Gastrocnemius medialis (tissue), 4 donors: ENCODE measurements around the gene SMIM38. TPM values are rescaled to one million over a fixed set of nuclear protein-coding genes. Genes with fewer than 3 reads are reported as not detected.

ENCODE experiments used
- ATAC-seq, 2 donors: fragments of 150-250 bp; one replicate each; pipeline ENCODE4 v1.9.1; 2016
- DNase-seq, 2 donors: peaks; one replicate each; pipeline ENCODE4 v3.0.0-alpha.2; 2019
- H3K27ac ChIP-seq, 4 donors: fragments of 200-600 bp; sonication (generic); 1 replicate in 1 of 4; 2 replicates in 3 of 4; pipeline ENCODE4 v1.5.1; 2016 to 2018; ENCODE audit warnings: mild to moderate bottlenecking in 2 of 4, moderate library complexity in 1 of 4
- H3K27me3 ChIP-seq, 3 donors: fragments of 200-600 bp; sonication (generic) in 2 of 3; 1 replicate in 1 of 3; 2 replicates in 2 of 3; pipeline versions ENCODE4 v1.5.1 to v1.6.0; 2016 to 2019; ENCODE audit warnings: mild to moderate bottlenecking in 1 of 3, moderate library complexity in 1 of 3
- H3K36me3 ChIP-seq, 2 donors: fragments of 200-600 bp; sonication (generic) in 1 of 2; one replicate each; pipeline ENCODE4 v1.5.1; 2017 to 2018
- H3K4me1 ChIP-seq, 2 donors: fragments of 200-600 bp; sonication (generic) in 1 of 2; one replicate each; pipeline ENCODE4 v1.5.1; 2016 to 2017; ENCODE audit warnings: mild to moderate bottlenecking in 2 of 2
- H3K4me3 ChIP-seq, 4 donors: fragments of 200-600 bp; sonication (generic) in 3 of 4; 1 replicate in 1 of 4; 2 replicates in 3 of 4; pipeline ENCODE4 v1.5.1; 2016 to 2019; ENCODE audit warnings: mild to moderate bottlenecking in 2 of 4
- H3K9me3 ChIP-seq, 3 donors: fragments of 200-600 bp; sonication (generic) in 2 of 3; 1 replicate in 1 of 3; 2 replicates in 2 of 3; pipeline ENCODE4 v1.5.1; 2016 to 2019
- POLR2A ChIP-seq, 2 donors: fragments of 450-650 bp; IDR thresholded peaks; one replicate each; pipeline ENCODE4 v1.6.1; 2017; ENCODE audit warnings: antibody characterized with exemption in 2 of 2, mild to moderate bottlenecking in 2 of 2, moderate library complexity in 2 of 2
- in situ Hi-C, 4 donors: fragments of 200-750 bp; cut with MboI; loops; one replicate each; pipeline versions ENCODE4 v1.15.0 to v1.8.0; 2017; ENCODE audit warnings: low sequenced_read_pairs in 4 of 4
- intact Hi-C: fragments of 100-400 bp; cut with DNase I; formaldehyde crosslinking; loops from one replicate; pipeline ENCODE4 v1.15.1; 2023; ENCODE audit warnings: low total_unique reads
- total RNA-seq, 4 donors: library from RNA; depleted of rRNA; stranded (reverse); fragments of >200 nt; gene quantifications; one replicate each; pipeline versions ENCODE4 v1.1.0 to v1.2.3, GENCODE V29; 2016
- TF ChIP-seq, protein P1 (sequence below), 5 experiments: fragments of 450-650 bp in 3 of 5; fragments of 200-600 bp in 2 of 5; sonication (generic) in 2 of 5; IDR thresholded peaks in 4 of 5; conservative IDR thresholded peaks in 1 of 5; 1 replicate in 4 of 5; 2 replicates in 1 of 5; pipeline ENCODE4 v1.5.1; 2016 to 2019; ENCODE audit warnings: antibody characterized with exemption in 5 of 5, mild to moderate bottlenecking in 3 of 5, moderate library complexity in 3 of 5

The SMIM38 gene
- total RNA-seq, 4 donors from 2014 or later = 0.12 to 0.66 (median 0.40) TPM; not detected in 1

DNA sequence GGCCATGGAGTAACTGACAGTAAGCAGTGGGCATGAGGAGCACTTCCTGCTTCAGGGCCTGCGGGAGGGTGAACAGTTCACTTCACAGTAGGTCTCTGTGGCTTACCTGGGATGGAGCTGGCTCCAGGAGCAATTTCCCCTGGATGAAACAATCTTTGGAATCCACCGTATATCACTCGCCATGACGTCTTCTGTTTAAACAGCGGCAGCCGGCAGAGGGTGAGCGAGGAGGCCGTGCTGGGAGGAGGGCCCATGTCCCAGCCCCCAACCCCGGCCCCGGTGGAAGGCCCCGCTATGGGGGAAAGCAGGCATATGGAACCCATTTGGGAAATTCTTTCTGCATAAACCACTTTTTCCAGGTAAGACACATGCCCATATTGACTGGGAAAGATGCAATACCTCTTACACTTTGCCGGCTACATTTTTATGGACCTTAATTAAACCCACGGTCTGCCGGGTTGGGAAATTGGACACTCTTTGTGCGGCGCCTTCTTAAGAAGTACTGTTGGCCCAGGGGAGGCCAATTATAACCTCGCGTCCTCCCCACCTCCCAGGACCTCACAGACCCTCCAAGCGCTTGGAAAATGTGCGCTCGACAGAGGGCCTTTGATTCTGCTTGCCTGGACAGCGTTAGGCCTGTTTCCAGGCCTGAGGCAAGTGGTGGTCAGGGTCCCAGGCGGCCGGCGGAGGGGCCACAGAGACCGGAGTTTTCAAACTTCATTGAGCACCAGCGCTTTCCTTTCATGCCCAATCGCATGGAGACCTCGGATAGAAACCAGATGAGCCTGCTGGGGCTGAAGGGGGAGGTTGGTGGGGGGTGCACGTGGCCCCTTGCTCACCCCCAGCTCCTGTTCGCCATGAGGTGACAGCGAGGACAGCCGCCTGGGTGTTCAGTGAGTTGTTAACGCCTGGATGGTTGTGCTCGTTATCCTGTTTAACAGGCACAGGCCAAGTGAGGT lies 40.4 kb downstream of the SMIM38 start:
- no peaks in the 10 kb centered on the region for H3K9me3 ChIP-seq
- no peak overlapping the region for H3K4me3 ChIP-seq
- TF ChIP-seq, protein P1, sequence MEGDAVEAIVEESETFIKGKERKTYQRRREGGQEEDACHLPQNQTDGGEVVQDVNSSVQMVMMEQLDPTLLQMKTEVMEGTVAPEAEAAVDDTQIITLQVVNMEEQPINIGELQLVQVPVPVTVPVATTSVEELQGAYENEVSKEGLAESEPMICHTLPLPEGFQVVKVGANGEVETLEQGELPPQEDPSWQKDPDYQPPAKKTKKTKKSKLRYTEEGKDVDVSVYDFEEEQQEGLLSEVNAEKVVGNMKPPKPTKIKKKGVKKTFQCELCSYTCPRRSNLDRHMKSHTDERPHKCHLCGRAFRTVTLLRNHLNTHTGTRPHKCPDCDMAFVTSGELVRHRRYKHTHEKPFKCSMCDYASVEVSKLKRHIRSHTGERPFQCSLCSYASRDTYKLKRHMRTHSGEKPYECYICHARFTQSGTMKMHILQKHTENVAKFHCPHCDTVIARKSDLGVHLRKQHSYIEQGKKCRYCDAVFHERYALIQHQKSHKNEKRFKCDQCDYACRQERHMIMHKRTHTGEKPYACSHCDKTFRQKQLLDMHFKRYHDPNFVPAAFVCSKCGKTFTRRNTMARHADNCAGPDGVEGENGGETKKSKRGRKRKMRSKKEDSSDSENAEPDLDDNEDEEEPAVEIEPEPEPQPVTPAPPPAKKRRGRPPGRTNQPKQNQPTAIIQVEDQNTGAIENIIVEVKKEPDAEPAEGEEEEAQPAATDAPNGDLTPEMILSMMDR (IDR thresholded peaks at IDR 0.05 in 4 of 5, conservative IDR thresholded peaks at IDR 0.05 in 1 of 5) = no peak
- no peak overlapping the region for H3K27ac ChIP-seq
- in situ Hi-C loops (no loop called here), intact Hi-C loops (no loop called here)
- no peaks in the 10 kb centered on the region for H3K4me1 ChIP-seq
- DNase-seq (no peak), ATAC-seq (no peak)
- no peaks in the 10 kb centered on the region for H3K36me3 ChIP-seq
- peaks cover 0 to 8% (median 7%) of the 10 kb centered on the region in 3 donors for H3K27me3 ChIP-seq

DNA sequence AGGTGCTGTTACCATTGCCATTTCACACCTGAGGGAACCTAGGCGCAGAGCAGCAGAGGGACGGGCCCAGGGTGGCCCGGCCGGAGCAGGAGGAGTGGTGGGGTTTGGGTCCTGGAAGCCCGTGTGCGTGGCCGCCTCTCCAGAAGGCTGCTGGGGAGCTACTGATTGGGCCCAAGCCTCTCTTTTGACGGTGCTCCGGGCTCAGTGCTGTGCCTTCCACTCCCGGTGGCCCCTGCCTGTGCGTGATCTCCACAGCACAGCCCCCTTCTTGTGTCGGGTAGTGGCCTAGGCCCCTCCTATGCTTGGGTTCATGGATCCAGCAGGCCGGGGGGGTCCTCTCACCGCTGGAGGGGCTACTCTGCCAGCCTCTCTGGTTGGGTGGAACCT lies 41.0 kb downstream of the SMIM38 start:
- DNase-seq = no peak
- H3K36me3 ChIP-seq = no peaks in the 10 kb centered on the region
- intact Hi-C loops = no loop called here
- TF ChIP-seq, protein P1 (IDR thresholded peaks at IDR 0.05 in 4 of 5, conservative IDR thresholded peaks at IDR 0.05 in 1 of 5) = no peak
- no peak for TF ChIP-seq POLR2A (IDR thresholded peaks at IDR 0.05)
- ATAC-seq = no peak
- no peaks in the 10 kb centered on the region for H3K4me1 ChIP-seq
- H3K27ac ChIP-seq = no peak overlapping the region
- peaks cover 0 to 8% (median 7%) of the 10 kb centered on the region in 3 donors for H3K27me3 ChIP-seq
- H3K4me3 ChIP-seq = no peak overlapping the region
- in situ Hi-C loops = no loop called here
- H3K9me3 ChIP-seq = no peaks in the 10 kb centered on the region

DNA sequence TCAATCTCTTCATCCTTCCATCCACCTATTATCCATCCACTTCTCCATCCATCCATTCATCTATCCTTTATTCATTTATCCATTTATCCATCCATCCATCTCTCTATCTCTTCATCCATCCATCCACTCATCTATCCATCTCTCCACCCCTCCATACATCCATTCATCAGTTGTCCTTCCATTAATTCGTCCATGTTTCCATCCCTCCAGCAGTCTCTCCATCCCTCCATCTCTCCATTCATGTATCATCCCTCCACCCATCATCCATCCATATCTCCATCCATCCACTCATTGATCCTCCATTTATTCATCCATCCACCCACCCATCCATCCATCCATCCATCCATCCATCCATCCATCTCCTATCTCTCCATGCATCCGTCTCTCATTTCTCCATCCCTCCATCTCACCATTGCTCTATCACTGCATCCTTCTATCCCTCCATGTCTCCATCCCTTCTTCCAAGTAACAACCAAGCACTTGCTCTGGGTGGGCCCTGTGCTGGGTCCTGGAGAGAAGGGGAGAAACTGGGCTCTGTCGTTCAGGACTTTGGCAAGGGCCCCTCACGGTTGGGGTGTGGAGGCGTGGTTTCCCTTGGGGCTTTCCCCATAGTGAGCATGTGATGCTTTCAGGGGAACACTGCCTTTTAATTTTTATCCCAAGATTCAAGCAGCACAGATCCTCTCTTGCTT lies 43.3 kb downstream of the SMIM38 start:
- Histone ChIP-seq H3K9me3 (no peaks in the 10 kb centered on the region), H3K27ac (no peak overlapping the region), H3K36me3 (no peaks in the 10 kb centered on the region), H3K4me3 (no peak overlapping the region), H3K27me3 (peaks cover 0 to 8% (median 7%) of the 10 kb centered on the region in 3 donors), H3K4me1 (no peaks in the 10 kb centered on the region)
- TF ChIP-seq POLR2A (IDR thresholded peaks at IDR 0.05) = no peak
- TF ChIP-seq, protein P1 (IDR thresholded peaks at IDR 0.05 in 4 of 5, conservative IDR thresholded peaks at IDR 0.05 in 1 of 5) = no peak
- in situ Hi-C loops (no loop called here), intact Hi-C loops (no loop called here)
- ATAC-seq = no peak
- no peak for DNase-seq

DNA sequence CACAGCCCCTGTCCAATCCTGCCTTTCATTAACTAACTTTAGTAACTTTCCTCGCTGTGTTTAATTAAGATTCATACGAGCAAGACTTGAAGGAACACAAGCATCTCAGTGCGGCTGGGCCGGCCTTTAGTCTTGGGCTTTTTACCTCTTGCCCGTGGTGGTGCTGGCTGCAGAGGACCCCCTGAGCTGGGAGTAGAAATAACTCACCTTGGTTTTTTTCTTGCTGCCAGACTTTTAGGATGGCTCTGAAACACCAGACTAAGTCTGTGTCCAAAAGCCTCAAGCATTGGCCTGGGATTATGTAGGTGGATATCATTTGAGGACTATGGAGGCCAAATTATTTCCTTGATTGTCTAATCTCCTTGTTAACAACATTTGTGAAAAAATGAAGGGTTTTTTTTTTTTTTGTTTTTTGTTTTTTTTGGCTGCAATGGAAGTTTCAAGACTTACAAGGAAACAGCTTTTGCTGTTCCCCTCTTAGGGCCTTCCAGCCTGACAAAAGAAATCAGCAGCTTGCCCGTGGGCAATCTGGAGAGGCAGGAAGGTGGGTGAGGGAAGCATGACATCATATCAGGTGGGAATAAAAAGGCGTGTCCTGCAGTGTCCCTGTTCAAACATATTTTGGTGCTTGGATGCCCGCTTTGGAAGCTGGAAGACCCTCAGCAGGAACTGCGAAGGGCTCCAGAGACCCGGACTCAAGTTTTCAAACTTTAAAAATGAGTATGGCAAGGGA lies 44.0 kb downstream of the SMIM38 start:
- intact Hi-C loops (no loop called here), in situ Hi-C loops (no loop called here)
- Histone ChIP-seq H3K27ac (no peak overlapping the region), H3K27me3 (peaks cover 0 to 8% (median 7%) of the 10 kb centered on the region in 3 donors), H3K4me1 (no peaks in the 10 kb centered on the region), H3K4me3 (no peak overlapping the region), H3K9me3 (no peaks in the 10 kb centered on the region), H3K36me3 (no peaks in the 10 kb centered on the region)
- ATAC-seq (no peak), DNase-seq (no peak)
- TF ChIP-seq, protein P1 (IDR thresholded peaks at IDR 0.05 in 4 of 5, conservative IDR thresholded peaks at IDR 0.05 in 1 of 5) = no peak
- no peak for TF ChIP-seq POLR2A (IDR thresholded peaks at IDR 0.05)
